ENCODE results near the gene CEMP1.
"Not testable (repeated sequence)": the region's sequence is repeated elsewhere in the genome, so short reads cannot be mapped to it uniquely, and the experiment has no call there.

The CEMP1 gene

GRCh38 chr16:2535625-2536013 lies 4.4 kb upstream of the CEMP1 start:
- DNase-seq = no peak

GRCh38 chr16:2534335-2534734 lies 3.1 kb upstream of the CEMP1 start:
- not testable (repeated sequence) for DNase-seq

DNA sequence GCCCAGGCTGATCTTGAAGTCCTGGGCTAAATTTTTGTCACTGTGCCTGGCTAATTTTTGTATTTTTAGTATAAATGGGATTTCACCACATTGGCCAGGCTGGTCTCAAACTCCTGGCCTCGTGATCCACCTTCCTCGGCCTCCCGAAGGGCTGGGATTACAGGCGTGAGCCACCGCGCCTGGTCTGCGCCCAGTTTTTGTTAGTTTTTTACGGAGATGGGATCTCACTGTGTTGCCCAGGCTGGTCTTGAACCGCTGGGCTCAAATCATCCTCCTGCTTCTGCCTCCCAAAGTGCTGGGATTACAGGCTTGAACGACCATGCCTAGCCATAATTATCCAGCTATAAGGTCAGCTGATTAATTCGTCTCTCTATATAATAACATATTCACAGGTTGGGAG lies 2.7 kb upstream of the CEMP1 start:
- no peak for DNase-seq

DNA sequence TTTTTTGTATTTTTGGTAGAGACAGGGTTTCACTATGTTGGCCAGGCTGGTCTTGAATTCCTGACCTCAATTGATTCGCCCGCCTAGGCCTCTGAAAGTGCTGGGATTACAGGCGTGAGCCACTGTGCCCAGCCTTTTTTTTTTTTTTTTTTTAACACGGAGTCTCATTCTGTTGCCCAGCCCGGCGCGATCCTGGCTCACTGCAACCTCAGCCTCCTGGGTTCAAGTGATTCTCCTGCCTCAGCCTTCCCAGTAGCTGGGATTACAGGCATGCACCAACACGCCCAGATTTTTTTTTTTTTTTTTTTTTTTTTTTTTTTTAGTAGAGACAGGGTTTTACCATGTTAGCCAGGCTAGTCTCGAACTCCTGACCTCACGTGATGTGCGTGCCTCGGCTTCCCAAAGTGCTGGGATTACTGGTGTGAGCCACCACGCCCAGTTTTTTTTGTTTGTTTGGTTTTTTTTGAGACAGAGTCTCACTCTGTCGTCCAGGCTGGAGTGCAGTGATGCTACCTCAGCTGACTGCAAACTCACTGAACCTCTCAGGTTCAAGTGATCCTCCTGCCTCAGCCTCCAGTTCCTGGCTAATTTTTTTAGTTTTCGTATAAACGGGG lies 2.0 kb upstream of the CEMP1 start:
- DNase-seq = not testable (repeated sequence)

GRCh38 chr16:2532494-2533141 lies 1.4 kb upstream of the CEMP1 start:
- no peak for DNase-seq

DNA sequence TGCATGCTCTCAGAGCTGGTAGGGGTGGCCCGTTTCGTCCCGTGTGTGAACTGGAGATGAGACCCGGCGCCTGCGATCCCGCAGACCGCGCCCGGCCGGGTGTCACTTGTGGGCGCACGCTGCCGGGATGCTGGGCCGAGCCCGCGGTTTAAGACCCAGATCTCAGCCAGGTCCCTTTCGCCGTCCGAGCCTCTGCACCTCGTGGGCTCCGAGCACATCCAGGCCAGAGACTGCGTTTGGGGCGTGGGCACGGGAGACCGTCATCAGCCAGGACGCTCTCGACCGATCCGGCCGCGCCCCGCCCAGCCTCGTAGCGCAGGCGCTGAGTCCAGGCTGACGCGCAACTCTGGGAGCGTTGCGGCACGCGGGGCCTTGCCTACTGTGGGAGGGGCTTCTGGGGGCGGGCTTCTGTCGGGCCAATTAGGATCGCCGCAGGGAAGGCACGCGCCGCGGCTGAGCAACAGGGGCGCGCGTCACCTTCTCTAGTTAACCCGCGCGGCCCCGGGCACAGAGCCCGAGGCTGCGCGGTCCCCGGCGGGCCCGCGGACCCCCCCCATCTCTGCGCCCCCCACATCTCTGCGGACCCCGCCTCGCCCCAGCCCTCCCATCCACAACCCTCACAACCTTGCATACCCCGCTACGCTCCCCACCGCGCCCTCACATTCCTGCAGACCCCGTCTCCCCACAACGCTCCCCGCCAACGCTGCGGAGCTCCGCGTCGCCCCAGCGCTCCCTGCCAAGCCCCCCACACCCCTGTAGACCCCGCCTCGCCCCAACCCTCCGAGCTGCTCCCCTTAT lies 687 bp upstream of the CEMP1 start:
- DNase-seq = peak; percentile 97

GRCh38 chr16:2530629-2531318 lies 434 bp downstream of the CEMP1 start:
- DNase-seq = no peak

DNA sequence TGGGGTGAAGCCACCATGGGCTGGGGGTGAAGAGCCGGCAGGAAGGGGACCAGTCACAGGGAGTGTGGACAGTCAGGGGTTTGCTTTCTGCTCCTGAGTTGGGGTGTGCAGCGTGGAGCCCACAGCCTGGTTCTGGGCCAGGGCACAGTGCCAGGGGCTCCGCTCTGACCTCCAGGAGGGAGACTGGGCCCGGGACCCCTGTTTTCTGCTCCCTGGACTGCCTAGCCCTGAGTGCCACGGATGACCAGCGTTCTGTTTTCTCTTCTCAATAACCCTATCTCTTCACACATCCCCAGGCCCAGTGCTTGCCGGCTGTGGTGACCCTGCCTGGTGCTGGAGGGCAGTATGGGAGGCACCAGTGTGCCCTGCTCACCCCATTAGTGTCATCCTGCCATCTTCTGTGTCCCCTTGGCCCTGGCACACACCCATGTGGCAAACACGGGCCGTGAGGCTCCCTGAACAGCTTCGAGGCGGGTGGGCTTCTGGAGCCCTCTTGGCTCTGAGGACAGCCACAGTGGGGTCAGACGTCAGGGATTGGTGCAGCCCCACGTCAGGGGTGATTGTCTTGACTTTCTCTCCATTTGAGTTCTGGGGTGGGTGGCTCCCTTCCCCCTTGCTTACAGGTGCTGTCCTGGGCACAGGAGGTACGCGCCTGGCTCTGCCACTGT lies 1.1 kb downstream of the CEMP1 start:
- no peak for DNase-seq

- no peak for DNase-seq
Observed at GRCh38 chr16:2529061-2529931, 1.9 kb downstream of the CEMP1 start.

DNA sequence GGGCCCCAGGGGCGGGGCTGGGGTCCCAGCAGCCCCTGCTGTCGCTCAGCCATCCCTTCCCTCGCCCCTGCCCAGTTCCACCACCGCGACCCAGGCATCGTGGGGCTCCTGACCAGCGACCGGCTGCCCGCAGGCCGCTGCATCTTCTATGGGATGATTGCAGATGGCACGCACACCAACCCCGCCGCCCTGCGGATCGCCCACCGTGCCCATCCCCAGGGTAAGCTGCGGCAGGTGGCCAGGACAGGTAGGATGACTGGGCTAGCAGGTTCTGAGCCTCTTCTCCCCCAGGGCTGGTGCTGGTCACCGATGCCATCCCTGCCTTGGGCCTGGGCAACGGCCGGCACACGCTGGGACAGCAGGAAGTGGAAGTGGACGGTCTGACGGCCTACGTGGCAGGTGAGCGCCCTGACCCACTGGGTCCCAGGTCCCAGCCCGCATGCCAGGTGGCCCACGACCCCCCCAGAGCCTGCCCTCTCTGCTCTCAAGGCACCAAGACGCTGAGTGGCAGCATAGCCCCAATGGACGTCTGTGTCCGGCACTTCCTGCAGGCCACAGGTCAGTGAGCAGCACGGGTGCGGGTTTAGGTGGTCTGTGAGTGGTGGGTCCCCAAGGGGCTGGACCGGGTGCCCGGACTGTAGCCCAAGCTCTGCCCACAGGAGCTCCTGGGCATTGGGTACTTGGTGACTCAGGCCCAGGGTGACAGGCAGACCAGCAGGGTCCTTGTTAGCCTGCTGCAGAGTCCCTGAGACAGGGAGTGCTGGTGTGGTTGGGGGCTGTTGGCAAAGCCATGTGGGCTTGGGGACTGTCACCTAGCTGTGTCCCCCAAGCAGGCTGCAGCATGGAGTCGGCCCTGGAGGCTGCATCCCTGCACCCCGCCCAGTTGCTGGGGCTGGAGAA lies 2.8 kb downstream of the CEMP1 start:
- no peak for DNase-seq

- DNase-seq = no peak
Observed at GRCh38 chr16:2527784-2528100, 3.5 kb downstream of the CEMP1 start.

DNA sequence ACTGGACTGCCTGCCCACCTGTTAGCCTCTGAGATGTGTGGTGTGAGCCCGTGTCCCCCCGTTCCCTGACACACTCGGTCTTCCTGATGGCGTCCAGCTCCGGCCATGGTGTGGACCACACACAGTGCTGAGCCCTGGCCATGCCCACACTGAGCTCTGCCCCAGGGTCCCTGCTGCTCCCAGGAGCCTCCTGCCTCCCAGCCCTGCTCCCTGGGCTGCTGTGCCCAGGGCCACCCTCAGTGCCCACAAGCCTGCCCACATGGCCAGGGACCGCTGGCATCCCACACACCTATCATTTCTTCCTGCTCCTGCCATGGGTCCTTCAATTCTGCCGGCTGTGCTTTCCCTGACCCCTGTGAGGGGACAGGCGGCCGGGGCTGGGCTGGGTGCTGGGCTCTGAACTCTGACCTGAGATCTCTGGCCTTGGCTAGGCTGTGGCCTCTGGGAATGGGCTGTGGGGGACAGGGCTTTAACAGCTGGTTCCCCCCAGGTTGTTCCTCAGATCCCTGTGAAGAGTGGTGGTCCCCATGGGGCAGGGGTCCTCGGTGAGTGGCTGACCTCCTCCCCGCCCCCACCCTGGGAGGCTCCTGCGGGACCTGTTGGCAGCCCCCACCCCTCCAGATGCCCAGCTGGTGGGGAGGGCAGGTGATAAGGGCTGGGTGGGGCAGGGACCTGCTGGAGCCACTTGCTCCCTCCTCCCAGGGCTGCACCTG lies 4.0 kb downstream of the CEMP1 start:
- DNase-seq = no peak

DNA sequence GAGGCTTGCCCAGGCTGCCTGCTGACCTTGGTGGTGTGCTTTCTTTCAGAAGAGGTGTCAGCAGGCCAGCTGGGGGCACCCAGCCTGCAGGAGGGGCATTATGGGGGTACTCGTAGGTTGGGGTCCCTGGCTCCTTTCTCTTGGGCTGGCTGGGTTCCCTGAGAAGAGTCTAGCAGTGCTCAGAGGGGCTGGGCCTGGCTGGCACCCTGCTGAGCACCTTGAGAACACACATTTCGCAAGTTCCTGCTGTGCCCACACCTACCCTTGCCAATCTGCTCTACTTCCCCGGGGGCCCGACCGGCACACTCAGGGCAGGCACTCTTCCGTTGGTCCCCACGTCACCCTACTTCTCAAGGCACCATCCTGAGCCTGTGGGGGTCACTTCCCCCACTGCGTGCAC lies 5.1 kb downstream of the CEMP1 start:
- no peak for DNase-seq

- no peak for DNase-seq
Observed at GRCh38 chr16:2524339-2524938, 6.8 kb downstream of the CEMP1 start.

GRCh38 chr16:2523801-2524231 lies 7.4 kb downstream of the CEMP1 start:
- no peak for DNase-seq

- peak; percentile 44 for DNase-seq
Observed at GRCh38 chr16:2520784-2521531, 10.2 kb downstream of the CEMP1 start.

DNA sequence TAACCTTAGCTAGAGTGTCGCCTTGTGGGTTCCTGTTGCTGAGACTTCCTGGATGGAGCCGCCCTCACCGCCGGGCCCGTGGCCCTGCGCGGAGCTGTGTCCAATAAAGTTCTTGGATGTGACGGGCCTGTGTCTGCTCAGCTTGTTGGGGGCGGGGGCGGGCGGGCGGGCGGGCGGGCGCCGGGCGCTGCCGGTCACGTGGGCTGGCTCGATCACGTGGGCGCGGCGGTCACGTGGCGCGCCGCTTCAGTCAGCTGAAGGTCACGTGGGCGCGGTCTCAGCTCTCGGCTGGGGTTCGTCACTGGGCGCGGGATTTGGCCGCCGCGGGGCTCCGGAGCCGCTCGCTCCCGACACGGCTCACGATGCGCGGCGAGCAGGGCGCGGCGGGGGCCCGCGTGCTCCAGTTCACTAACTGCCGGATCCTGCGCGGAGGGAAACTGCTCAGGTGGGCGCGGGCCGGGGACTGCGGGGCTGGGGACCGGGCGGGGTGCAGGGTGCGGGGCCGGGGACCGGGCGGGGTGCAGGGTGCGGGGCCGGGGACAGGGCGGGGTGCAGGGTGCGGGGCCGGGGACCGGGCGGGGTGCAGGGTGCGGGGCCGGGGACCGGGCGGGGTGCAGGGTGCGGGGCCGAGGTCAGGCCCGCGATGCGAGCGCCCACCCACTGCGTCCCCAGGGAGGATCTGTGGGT lies 11.0 kb downstream of the CEMP1 start, which contains the start of gene AMDHD2:
Gene AMDHD2 (plus strand): TSS at position 275 of the 687 bp plus-strand sequence. CDS start 88 bp downstream, at position 363.
- DNase-seq = peak; percentile 90

DNA sequence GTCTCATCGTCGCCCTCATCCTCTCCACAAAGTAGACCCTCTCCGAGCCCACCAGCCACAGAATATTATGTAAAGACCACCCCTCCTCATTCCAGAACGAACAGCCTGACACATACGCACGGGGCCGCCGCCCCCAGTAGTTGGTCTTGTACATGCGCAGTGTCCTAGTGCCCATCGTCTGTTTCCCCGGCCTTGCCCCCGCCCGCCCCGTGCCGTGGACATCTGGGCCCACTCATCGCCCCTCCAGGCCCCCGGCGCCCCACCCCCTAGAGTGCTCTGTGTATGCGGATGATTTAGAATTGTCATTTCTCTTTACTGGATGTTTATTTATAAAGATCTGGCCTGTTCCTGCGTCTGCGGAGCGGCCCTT lies 11.5 kb downstream of the CEMP1 start:
- DNase-seq = no peak

Data from T1000 (cell line).